HCT116 (cell line): ENCODE measurements around the gene ITGA2B.

Experiments used
- CTCF ChIP-seq, 3 experiments: fragments of 200-600 bp in 1 of 3; sonication (generic) in 1 of 3; IDR thresholded peaks in 2 of 3; conservative IDR thresholded peaks in 1 of 3; 2 replicates each; pipeline ENCODE4 v1.5.1; 2012 to 2017; ENCODE audit warnings: low read depth in 2 of 3, low read length in 2 of 3, antibody characterized with exemption in 1 of 3, borderline replicate concordance in 1 of 3, control low read depth in 1 of 3, mild to moderate bottlenecking in 1 of 3, mixed read lengths in 1 of 3, mixed run types in 1 of 3, moderate library complexity in 1 of 3; ENCODE audit not compliant: insufficient read depth in 1 of 3
- EZH2 ChIP-seq: fragments of 200-600 bp; sonication (generic); IDR thresholded peaks from 2 replicates; pipeline ENCODE4 v1.6.1; 2017; ENCODE audit warnings: antibody characterized with exemption, mixed run types
- POLR2A ChIP-seq: IDR thresholded peaks from 2 replicates; pipeline ENCODE4 v1.7.0; 2011; ENCODE audit warnings: borderline replicate concordance; ENCODE audit not compliant: insufficient read depth, insufficient read length; ENCODE audit errors: extremely low read depth
- RAD21 ChIP-seq: IDR thresholded peaks from 2 replicates; pipeline ENCODE4 v1.6.1; 2012; ENCODE audit warnings: low read depth, mild to moderate bottlenecking
- REST ChIP-seq: IDR thresholded peaks from 2 replicates; pipeline ENCODE4 v1.6.1; 2012; ENCODE audit warnings: low read depth
- ZBTB33 ChIP-seq: IDR thresholded peaks from 2 replicates; pipeline ENCODE4 v1.6.1; 2011; ENCODE audit warnings: mild to moderate bottlenecking, low read length, moderate library complexity; ENCODE audit not compliant: insufficient replicate concordance; ENCODE audit errors: extremely low read depth
- ZFX ChIP-seq: fragments of 450-650 bp; IDR thresholded peaks from 2 replicates; pipeline ENCODE4 v1.6.1; 2017

GRCh38 chr17:44376124-44376523, 13.3 kb downstream of the ITGA2B start:
- TF ChIP-seq ZFX (no peak), REST (no peak), RAD21 (no peak; the same call in 1 of the 2 replicates), POLR2A (no peak), ZBTB33 (no peak), CTCF (IDR thresholded peaks at IDR 0.05 in 2 of 3, conservative IDR thresholded peaks at IDR 0.05 in 1 of 3; ENCODE audit: borderline replicate concordance in 1 of 3, insufficient read depth in 1 of 3, low read depth in 2 of 3, low read length in 2 of 3) (peak in 2 of 3 experiments; percentile 67 to 68; a peak in 4 of 6 replicates), EZH2 (no peak)
